AG09309 (cell line): ENCODE data around the gene PIH1D2.

ENCODE experiments used
- DNase-seq: peaks from one replicate; pipeline ENCODE4 v3.0.0-alpha.2; 2010; ENCODE audit warnings: low read depth
- H3K4me3 ChIP-seq: 2 replicates; pipeline ENCODE4 v1.5.1; 2011; ENCODE audit warnings: mild to moderate bottlenecking, low read depth, low read length, moderate library complexity; ENCODE audit not compliant: control insufficient read depth
- CTCF ChIP-seq: IDR thresholded peaks from 2 replicates; pipeline ENCODE4 v1.5.1; 2011; ENCODE audit warnings: mild to moderate bottlenecking, low read depth, low read length, inconsistent platforms; ENCODE audit not compliant: insufficient read depth, control insufficient read depth; ENCODE audit errors: missing control alignments

Gene PIH1D2

DNA sequence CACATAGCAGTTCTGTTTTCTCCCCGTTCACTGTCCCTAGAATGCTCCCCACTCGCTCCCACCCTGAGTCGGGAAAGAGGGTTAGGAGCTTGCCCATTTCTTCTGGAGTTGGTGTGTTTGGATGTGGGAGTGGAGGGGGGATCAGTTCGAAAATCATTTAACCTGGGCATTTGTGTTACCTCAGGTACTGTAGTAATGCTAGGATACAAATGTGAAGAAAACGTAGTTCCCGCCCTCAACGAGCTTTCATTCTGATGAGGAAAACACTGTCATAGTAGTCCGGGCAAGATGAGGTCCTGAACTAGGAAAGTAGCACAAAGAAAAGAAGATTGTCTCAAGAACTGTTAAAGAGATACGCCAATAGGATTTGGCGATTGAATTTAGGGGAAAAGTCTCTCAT lies 13.4 kb upstream of the PIH1D2 start:
- H3K4me3 ChIP-seq, result peak overlapping the region; percentile 89
- no peak for DNase-seq
- no peak for TF ChIP-seq CTCF

GRCh38 chr11:112086422-112087191 lies 12.8 kb upstream of the PIH1D2 start, which contains the start of the genes SDHD and TIMM8B:
TSS of gene SDHD (plus strand) at chr11:112086873. CDS start at chr11:112086908, 35 bp downstream.
TSS of gene TIMM8B (minus strand) at chr11:112086756. CDS start at chr11:112086723, 33 bp downstream.
- peak; percentile 50 for TF ChIP-seq CTCF
- H3K4me3 ChIP-seq, result peak within 1 kb of the TSS; percentile 89
- DNase-seq, result peak; percentile 82

- DNase-seq, result no peak
- no peak for TF ChIP-seq CTCF
Measured at GRCh38 chr11:112085822-112086421, 12.1 kb upstream of the PIH1D2 start.

DNA sequence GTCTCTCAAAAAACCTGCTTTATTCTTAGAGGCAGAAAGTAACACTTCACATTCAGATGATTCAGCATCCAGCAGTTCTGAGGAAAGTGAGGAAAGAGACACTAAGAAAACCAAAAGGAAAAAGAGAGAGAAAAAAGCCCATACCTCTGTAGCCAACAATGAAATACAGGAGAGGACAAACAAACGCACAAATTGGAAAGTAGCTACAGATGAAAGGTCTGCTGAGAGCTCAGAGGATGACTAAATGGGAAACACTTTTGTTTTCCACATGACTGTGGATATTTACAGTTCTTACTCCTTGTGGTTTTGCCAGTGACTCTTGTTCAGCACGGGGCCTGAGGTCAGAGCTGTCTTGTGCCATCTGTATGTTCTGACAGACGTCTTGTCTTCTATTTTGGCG lies 8.9 kb upstream of the PIH1D2 start:
- no peak overlapping the region for H3K4me3 ChIP-seq
- no peak for DNase-seq
- TF ChIP-seq CTCF, result no peak

More at GRCh38 chr11:112085822-112086421, 12.1 kb upstream of the PIH1D2 start:
- peak overlapping the region; percentile 89 for H3K4me3 ChIP-seq

DNA sequence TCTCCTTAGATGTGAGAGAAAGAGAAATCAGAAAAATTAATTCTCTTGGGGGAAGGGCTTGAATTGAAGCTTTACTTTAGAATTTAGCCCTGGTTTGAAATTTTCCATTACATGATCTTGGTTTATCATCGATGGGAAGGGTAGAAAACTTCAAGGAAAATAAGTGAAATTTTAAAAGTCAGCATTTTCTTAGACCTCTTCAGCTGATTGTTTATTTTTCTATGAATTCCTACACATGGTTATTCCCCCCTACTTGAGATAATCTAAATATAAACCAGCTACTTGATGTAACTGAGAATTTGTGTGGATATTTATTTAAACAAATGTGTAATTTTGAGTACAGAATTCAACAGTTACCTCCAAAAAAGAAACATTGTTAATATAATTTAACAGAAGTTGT lies 10.9 kb downstream of the PIH1D2 start:
- no peak for DNase-seq
- no peak for TF ChIP-seq CTCF
- no peak overlapping the region for H3K4me3 ChIP-seq

DNA sequence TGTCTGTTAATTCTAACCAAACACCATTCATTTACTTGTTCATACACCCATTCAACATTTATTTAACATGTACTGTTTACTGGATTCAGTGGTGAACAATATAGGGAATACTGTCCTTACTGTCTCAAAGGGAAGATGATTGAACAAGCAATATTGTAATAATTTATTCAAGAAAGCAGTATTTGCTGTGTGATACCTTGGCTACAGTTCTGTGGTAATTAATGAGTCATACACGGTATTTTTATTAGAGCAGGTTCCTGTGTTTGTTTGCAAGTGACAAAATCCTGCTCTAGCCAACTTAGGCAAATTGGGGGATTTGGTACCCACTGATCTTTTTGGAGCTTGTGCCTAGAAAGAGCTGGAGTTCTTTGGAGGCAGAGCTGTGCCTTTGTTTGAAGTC lies 15.7 kb downstream of the PIH1D2 start:
- TF ChIP-seq CTCF, result no peak
- H3K4me3 ChIP-seq, result no peak overlapping the region
- no peak for DNase-seq
